ENCODE results near the gene ZNF791.
A peak's percentile ranks its signal among the peaks of the same experiment; 100 is the strongest.
"Not testable (repeated sequence)": the region's sequence is repeated elsewhere in the genome, so short reads cannot be mapped to it uniquely, and the experiment has no call there.

Gene ZNF791

GRCh38 chr19:12667731-12668302 is 57.1 kb downstream of the ZNF791 start:
- DNase-seq (ENCODE audit: low read depth), result no peak

- no peak for DNase-seq (ENCODE audit: low read depth)
Measured at GRCh38 chr19:12668346-12668745, 57.6 kb downstream of the ZNF791 start.

- DNase-seq (ENCODE audit: low read depth), result peak; percentile 57
Measured at GRCh38 chr19:12668932-12669269, 58.2 kb downstream of the ZNF791 start.

GRCh38 chr19:12669270-12670158 is 58.8 kb downstream of the ZNF791 start:
- peak; percentile 64 for DNase-seq (ENCODE audit: low read depth)

- DNase-seq (ENCODE audit: low read depth), result no peak
Measured at GRCh38 chr19:12670159-12670928, 59.6 kb downstream of the ZNF791 start.

- DNase-seq (ENCODE audit: low read depth), result no peak
Measured at GRCh38 chr19:12672744-12673143, 62.0 kb downstream of the ZNF791 start.

GRCh38 chr19:12675399-12675798 is 64.7 kb downstream of the ZNF791 start:
- no peak for DNase-seq (ENCODE audit: low read depth)

GRCh38 chr19:12675940-12676339 is 65.2 kb downstream of the ZNF791 start:
- DNase-seq (ENCODE audit: low read depth), result no peak

GRCh38 chr19:12676384-12676792 is 65.7 kb downstream of the ZNF791 start:
- peak; percentile 83 for DNase-seq (ENCODE audit: low read depth)

- no peak for DNase-seq (ENCODE audit: low read depth)
Measured at GRCh38 chr19:12676928-12677327, 66.2 kb downstream of the ZNF791 start.

- not testable (repeated sequence) for DNase-seq (ENCODE audit: low read depth)
Measured at GRCh38 chr19:12678039-12678438, 67.3 kb downstream of the ZNF791 start.

- no peak for DNase-seq (ENCODE audit: low read depth)
Measured at GRCh38 chr19:12680034-12680433, 69.3 kb downstream of the ZNF791 start.

- peak; percentile 82 for DNase-seq (ENCODE audit: low read depth)
Measured at GRCh38 chr19:12681074-12681987, 70.6 kb downstream of the ZNF791 start, which contains the start of gene DHPS. Gene DHPS (minus strand): TSS chr19:12681880. CDS start chr19:12681766, 114 bp downstream.
